ENCODE data around the gene ZKSCAN5. TPM values are rescaled to one million over a fixed set of nuclear protein-coding genes. Genes with fewer than 3 reads are reported as not detected.
A peak's percentile ranks its signal among the peaks of the same experiment; 100 is the strongest.
"Not testable (repeated sequence)": the region's sequence is repeated elsewhere in the genome, so short reads cannot be mapped to it uniquely, and the experiment has no call there.

ZKSCAN5 gene
- total RNA-seq, 4 donors from 2014 or later, result 6.1 to 10.2 (median 7.8) TPM

GRCh38 chr7:99560834-99561736 is 56.6 kb downstream of the ZKSCAN5 start:
- no peak for TF ChIP-seq CTCF (IDR thresholded peaks at IDR 0.05)
- DNase-seq (ENCODE audit: low spot score), result no peak
- no peak for ATAC-seq (ENCODE audit: low FRiP score)

GRCh38 chr7:99561737-99562051 is 57.2 kb downstream of the ZKSCAN5 start:
- no peak for DNase-seq (ENCODE audit: low spot score)
- TF ChIP-seq CTCF (IDR thresholded peaks at IDR 0.05), result no peak
- ATAC-seq (ENCODE audit: low FRiP score), result no peak

GRCh38 chr7:99562114-99562784 is 57.8 kb downstream of the ZKSCAN5 start:
- DNase-seq (ENCODE audit: low spot score) (no peak), ATAC-seq (ENCODE audit: low FRiP score) (no peak)
- no peak for TF ChIP-seq CTCF (IDR thresholded peaks at IDR 0.05)

- no peak for TF ChIP-seq CTCF (IDR thresholded peaks at IDR 0.05)
- ATAC-seq (ENCODE audit: low FRiP score) (peak; percentile 76), DNase-seq (ENCODE audit: low spot score) (no peak)
Measured at GRCh38 chr7:99562832-99563231, 58.4 kb downstream of the ZKSCAN5 start.

- DNase-seq (ENCODE audit: low spot score) (no peak), ATAC-seq (ENCODE audit: low FRiP score) (no peak)
- TF ChIP-seq CTCF (IDR thresholded peaks at IDR 0.05), result no peak
Measured at GRCh38 chr7:99563650-99564049, 59.2 kb downstream of the ZKSCAN5 start.

- ATAC-seq (ENCODE audit: low FRiP score); DNase-seq (ENCODE audit: low spot score): not testable (repeated sequence)
Measured at GRCh38 chr7:99568770-99569169, 64.3 kb downstream of the ZKSCAN5 start.

GRCh38 chr7:99571768-99572167 is 67.3 kb downstream of the ZKSCAN5 start:
- ATAC-seq (ENCODE audit: low FRiP score) (no peak), DNase-seq (ENCODE audit: low spot score) (no peak)
- no peak for TF ChIP-seq CTCF (IDR thresholded peaks at IDR 0.05)

Measured in omental fat pad (tissue), 4 donors.